GM21528 (cell line): ENCODE measurements around the gene CACNG1.

Source experiments
- ATAC-seq: cut with Tn5 transposase; IDR thresholded peaks from one replicate; pipeline ENCODE4 v1.9.1; 2021; ENCODE audit warnings: mild to moderate bottlenecking, moderate library complexity; ENCODE audit not compliant: unreplicated experiment, low FRiP score

The CACNG1 gene

GRCh38 chr17:67050471-67051154 lies 6.3 kb downstream of the CACNG1 start:
- ATAC-seq: no peak

GRCh38 chr17:67051155-67051538 lies 6.8 kb downstream of the CACNG1 start:
- ATAC-seq: no peak

- ATAC-seq: no peak
These were observed 7.5 kb downstream of the CACNG1 start for GRCh38 chr17:67051837-67052236.

- no peak for ATAC-seq
These were observed 8.5 kb downstream of the CACNG1 start for GRCh38 chr17:67052720-67053437.

GRCh38 chr17:67053438-67054000 lies 9.2 kb downstream of the CACNG1 start:
- ATAC-seq: no peak

- ATAC-seq: no peak
These were observed 9.7 kb downstream of the CACNG1 start for GRCh38 chr17:67054011-67054591.

- ATAC-seq: no peak
These were observed 10.3 kb downstream of the CACNG1 start for GRCh38 chr17:67054608-67055007.

- no peak for ATAC-seq
These were observed 10.7 kb downstream of the CACNG1 start for GRCh38 chr17:67055041-67055443.

- no peak for ATAC-seq
These were observed 11.7 kb downstream of the CACNG1 start for GRCh38 chr17:67055811-67056745.

GRCh38 chr17:67056746-67057490 lies 12.6 kb downstream of the CACNG1 start:
- no peak for ATAC-seq

GRCh38 chr17:67058036-67058435 lies 13.7 kb downstream of the CACNG1 start:
- ATAC-seq: no peak

- ATAC-seq: no peak
These were observed 15.0 kb downstream of the CACNG1 start for GRCh38 chr17:67059372-67059771.

GRCh38 chr17:67063141-67063540 lies 18.8 kb downstream of the CACNG1 start:
- no peak for ATAC-seq

GRCh38 chr17:67066717-67067116 lies 22.4 kb downstream of the CACNG1 start:
- no peak for ATAC-seq

GRCh38 chr17:67067571-67068482 lies 23.5 kb downstream of the CACNG1 start:
- ATAC-seq: no peak

- ATAC-seq: no peak
These were observed 24.6 kb downstream of the CACNG1 start for GRCh38 chr17:67068999-67069398.

- no peak for ATAC-seq
These were observed 25.3 kb downstream of the CACNG1 start for GRCh38 chr17:67069603-67070136.

- ATAC-seq: no peak
These were observed 27.2 kb downstream of the CACNG1 start for GRCh38 chr17:67071595-67071994.
